Thoracic aorta (tissue), 2 donors: ENCODE results near the gene BEST1. TPM values are rescaled to one million over a fixed set of nuclear protein-coding genes. Genes with fewer than 3 reads are reported as not detected.

ENCODE experiments used
- ATAC-seq: fragments of 150-250 bp; one replicate; pipeline ENCODE4 v1.8.0; 2017; ENCODE audit warnings: low read depth; ENCODE audit not compliant: insufficient number of reproducible peaks, low FRiP score
- DNase-seq: peaks from one replicate; pipeline ENCODE4 v3.0.0-alpha.2; 2020; ENCODE audit warnings: low spot score
- H3K27ac ChIP-seq, 2 donors: fragments of 200-600 bp; sonication (generic); 1 replicate in 1 of 2; 2 replicates in 1 of 2; pipeline ENCODE4 v1.5.1; 2016; ENCODE audit warnings: mild to moderate bottlenecking in 2 of 2, moderate library complexity in 2 of 2
- H3K27me3 ChIP-seq: fragments of 200-600 bp; sonication (generic); replicated peaks from 2 replicates; pipeline ENCODE4 v1.6.0; 2016; ENCODE audit warnings: mild to moderate bottlenecking; ENCODE audit not compliant: insufficient read depth
- H3K36me3 ChIP-seq: fragments of 200-600 bp; sonication (generic); one replicate; pipeline ENCODE4 v1.5.1; 2016
- H3K4me1 ChIP-seq, 2 donors: fragments of 200-600 bp; sonication (generic); 1 replicate in 1 of 2; 2 replicates in 1 of 2; pipeline versions ENCODE4 v1.5.1 to v1.6.0; 2016; ENCODE audit warnings: low read depth in 2 of 2, mild to moderate bottlenecking in 1 of 2; ENCODE audit not compliant: control insufficient read depth in 1 of 2
- H3K4me3 ChIP-seq: fragments of 200-600 bp; sonication (generic); 2 replicates; pipeline ENCODE4 v1.5.1; 2016; ENCODE audit warnings: mild to moderate bottlenecking
- H3K9me3 ChIP-seq: fragments of 200-600 bp; sonication (generic); 2 replicates; pipeline ENCODE4 v1.5.1; 2016
- total RNA-seq, 2 donors: library from RNA; depleted of rRNA; stranded (reverse); fragments of >200 nt; gene quantifications; one replicate each; pipeline versions ENCODE4 v1.1.0 to v1.2.3, GENCODE V29; 2016
- TF ChIP-seq, protein P1 (sequence below): fragments of 200-600 bp; sonication (generic); IDR thresholded peaks from one replicate; pipeline ENCODE4 v1.5.1; 2019; ENCODE audit warnings: antibody characterized with exemption

Gene BEST1
- total RNA-seq, 2 donors from 2014 or later: 4.7 to 8.0 TPM

GRCh38 chr11:61940466-61940865, 9.7 kb upstream of the BEST1 start:
- Histone ChIP-seq H3K36me3 (no peaks in the 10 kb centered on the region), H3K4me3 (no peak overlapping the region), H3K4me1 (no peaks in the 10 kb centered on the region), H3K27ac (no peak overlapping the region), H3K27me3 (no peaks in the 10 kb centered on the region), H3K9me3 (peaks cover 3% of the 10 kb centered on the region)
- DNase-seq: no peak
- TF ChIP-seq, protein P1, sequence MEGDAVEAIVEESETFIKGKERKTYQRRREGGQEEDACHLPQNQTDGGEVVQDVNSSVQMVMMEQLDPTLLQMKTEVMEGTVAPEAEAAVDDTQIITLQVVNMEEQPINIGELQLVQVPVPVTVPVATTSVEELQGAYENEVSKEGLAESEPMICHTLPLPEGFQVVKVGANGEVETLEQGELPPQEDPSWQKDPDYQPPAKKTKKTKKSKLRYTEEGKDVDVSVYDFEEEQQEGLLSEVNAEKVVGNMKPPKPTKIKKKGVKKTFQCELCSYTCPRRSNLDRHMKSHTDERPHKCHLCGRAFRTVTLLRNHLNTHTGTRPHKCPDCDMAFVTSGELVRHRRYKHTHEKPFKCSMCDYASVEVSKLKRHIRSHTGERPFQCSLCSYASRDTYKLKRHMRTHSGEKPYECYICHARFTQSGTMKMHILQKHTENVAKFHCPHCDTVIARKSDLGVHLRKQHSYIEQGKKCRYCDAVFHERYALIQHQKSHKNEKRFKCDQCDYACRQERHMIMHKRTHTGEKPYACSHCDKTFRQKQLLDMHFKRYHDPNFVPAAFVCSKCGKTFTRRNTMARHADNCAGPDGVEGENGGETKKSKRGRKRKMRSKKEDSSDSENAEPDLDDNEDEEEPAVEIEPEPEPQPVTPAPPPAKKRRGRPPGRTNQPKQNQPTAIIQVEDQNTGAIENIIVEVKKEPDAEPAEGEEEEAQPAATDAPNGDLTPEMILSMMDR: no peak
- no peak for ATAC-seq

DNA sequence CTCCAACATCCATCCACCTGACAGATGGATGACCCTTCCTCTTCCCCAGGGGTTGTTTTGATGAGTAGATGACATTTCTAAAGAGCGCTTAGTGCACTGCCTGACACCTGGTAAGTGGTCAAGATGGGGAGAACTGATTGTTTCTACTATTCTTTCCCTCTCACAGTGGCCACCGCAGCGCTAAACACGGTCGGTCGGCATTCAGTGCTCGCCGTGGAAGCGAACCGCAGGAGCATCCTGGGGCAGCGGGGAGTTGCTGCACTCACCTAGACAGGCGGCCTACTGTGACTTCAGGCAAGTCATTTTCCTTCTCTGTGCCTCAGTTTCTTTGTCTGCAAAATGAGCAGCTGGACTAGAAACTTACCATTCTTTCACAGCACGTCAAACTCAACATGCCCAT, 5.0 kb upstream of the BEST1 start:
- ATAC-seq (no peak), DNase-seq (no peak)
- Histone ChIP-seq H3K27ac (no peak overlapping the region), H3K4me3 (no peak overlapping the region), H3K4me1 (peaks cover 0 to 18% of the 10 kb centered on the region in 2 donors), H3K36me3 (no peaks in the 10 kb centered on the region), H3K27me3 (no peaks in the 10 kb centered on the region), H3K9me3 (no peaks in the 10 kb centered on the region)
- TF ChIP-seq, protein P1: no peak

GRCh38 chr11:61946894-61947293, 3.3 kb upstream of the BEST1 start:
- DNase-seq (no peak), ATAC-seq (no peak)
- TF ChIP-seq, protein P1: no peak
- Histone ChIP-seq H3K4me1 (peaks cover 0 to 19% of the 10 kb centered on the region in 2 donors), H3K9me3 (no peaks in the 10 kb centered on the region), H3K27ac (no peak overlapping the region), H3K4me3 (no peak overlapping the region), H3K27me3 (no peaks in the 10 kb centered on the region), H3K36me3 (no peaks in the 10 kb centered on the region)

DNA sequence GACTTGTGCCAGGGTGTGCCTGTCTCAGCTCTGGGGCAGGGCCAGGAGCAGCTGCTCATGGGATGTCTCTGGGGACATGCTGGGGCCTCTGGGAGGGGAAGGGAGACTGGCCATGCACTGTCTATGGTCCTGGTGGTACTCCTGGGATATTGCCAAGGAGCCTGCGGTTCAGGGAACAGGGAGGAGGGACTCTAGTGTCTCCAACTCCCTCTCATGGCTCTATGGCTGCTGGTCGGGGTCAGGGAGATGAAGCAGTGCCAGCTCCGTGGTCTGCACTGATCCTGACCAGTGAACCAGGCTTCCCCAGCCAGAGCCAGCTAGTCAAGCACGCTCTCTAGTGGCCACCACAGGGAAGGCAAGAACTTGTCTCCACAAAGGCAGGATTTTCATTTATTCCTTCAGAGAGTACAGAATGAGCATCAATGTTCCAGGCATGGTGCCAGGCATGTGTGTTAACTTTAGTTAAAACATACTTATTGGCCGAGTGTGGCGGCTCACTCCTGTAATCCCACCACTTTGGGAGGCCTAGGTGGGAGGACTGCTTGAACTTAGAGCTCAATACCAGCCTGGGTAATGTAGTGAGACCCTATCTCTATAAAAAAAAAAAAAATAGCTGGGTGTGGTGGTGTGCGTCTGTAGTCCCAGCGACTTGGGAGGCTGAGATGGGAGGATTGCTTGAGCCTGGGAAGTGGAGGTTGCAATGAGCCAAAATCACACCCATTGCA, 2.5 kb upstream of the BEST1 start:
- Histone ChIP-seq H3K27ac (no peak overlapping the region), H3K36me3 (no peaks in the 10 kb centered on the region), H3K4me1 (peaks cover 0 to 19% of the 10 kb centered on the region in 2 donors), H3K9me3 (no peaks in the 10 kb centered on the region), H3K4me3 (no peak overlapping the region), H3K27me3 (no peaks in the 10 kb centered on the region)
- TF ChIP-seq, protein P1: peak; percentile 87
- peak; percentile 87 for DNase-seq
- ATAC-seq: peak; percentile 83

DNA sequence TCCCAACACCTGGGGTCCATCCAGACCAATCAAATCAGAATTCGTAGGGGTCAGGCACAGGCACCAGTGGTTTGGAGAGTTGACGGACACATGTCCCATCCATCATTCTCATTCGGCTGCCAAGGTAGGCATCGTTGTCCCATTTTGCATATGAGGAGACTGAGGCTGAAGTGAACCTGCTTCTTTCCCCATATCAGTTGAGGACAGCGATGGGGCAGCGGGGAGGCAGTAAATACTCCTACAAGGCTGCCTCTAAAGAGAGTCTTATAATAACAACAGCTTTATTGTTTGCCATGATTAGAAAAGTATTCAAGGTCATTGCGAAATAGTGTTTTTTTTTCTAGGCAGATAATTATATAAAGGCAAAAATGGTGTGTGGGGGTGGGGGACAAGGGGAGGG, 1.6 kb upstream of the BEST1 start:
- H3K36me3 ChIP-seq: no peaks in the 10 kb centered on the region
- DNase-seq (no peak), ATAC-seq (no peak)
- H3K27me3 ChIP-seq: no peaks in the 10 kb centered on the region
- TF ChIP-seq, protein P1: no peak
- H3K4me3 ChIP-seq: no peak overlapping the region
- no peaks in the 10 kb centered on the region for H3K9me3 ChIP-seq
- H3K4me1 ChIP-seq: peaks cover 0 to 19% of the 10 kb centered on the region in 2 donors
- H3K27ac ChIP-seq: no peak overlapping the region
